GM18508 (cell line): ENCODE measurements around the gene FAM89A.

Source experiments
- ATAC-seq: cut with Tn5 transposase; IDR thresholded peaks from one replicate; pipeline ENCODE4 v1.9.1; 2021; ENCODE audit warnings: moderate number of reproducible peaks; ENCODE audit not compliant: insufficient read depth, unreplicated experiment

Gene FAM89A

GRCh38 chr1:230972855-230973271, 67.2 kb downstream of the FAM89A start:
- ATAC-seq = peak; percentile 74

- no peak for ATAC-seq
These were observed 68.3 kb downstream of the FAM89A start for GRCh38 chr1:230971771-230972170.

- ATAC-seq = no peak
These were observed 69.6 kb downstream of the FAM89A start for GRCh38 chr1:230970432-230970831.
